HCT116 (cell line): Measurements from ENCODE around the gene SUPV3L1. TPM values are rescaled to one million over a fixed set of nuclear protein-coding genes. Genes with fewer than 3 reads are reported as not detected.
"Not testable (repeated sequence)": the region's sequence is repeated elsewhere in the genome, so short reads cannot be mapped to it uniquely, and the experiment has no call there.

ENCODE experiments used
- ATAC-seq: fragments of 200-7000 bp; cut with Tn5 transposase; 2 replicates; pipeline ENCODE4 v1.9.1; 2020; ENCODE audit warnings: mild to moderate bottlenecking, moderate library complexity
- BruUV-seq: library from RNA; stranded (reverse); fragments of 400-500 nt; replicated peaks from 2 replicates; lab custom pipeline; 2021; lab: Mats Ljungman, UMichigan
- CTCF ChIA-PET: fragments of 300-600 bp; sonication (Branson Sonifier 250); formaldehyde crosslinking; loops from one replicate; lab custom pipeline; 2021; ENCODE audit warnings: antibody characterized with exemption; lab: Charles Lee
- POLR2A ChIA-PET: fragments of 300-600, 350-600 bp; sonication (Branson Sonifier 250); formaldehyde crosslinking; loops from one replicate; lab custom pipeline; 2021; ENCODE audit warnings: antibody characterized with exemption; lab: Charles Lee
- RAD21 ChIA-PET, 2 experiments: fragments of 300-600 bp; sonication (Branson Sonifier 250); formaldehyde crosslinking; loops; one replicate each; lab custom pipeline; 2023; ENCODE audit warnings: low total read pairs in 2 of 2; ENCODE audit not compliant: uncharacterized antibody in 2 of 2, unreplicated experiment in 2 of 2, low non-redundant PET in 1 of 2; lab: Charles Lee
- DNase-seq: peaks from one replicate; pipeline ENCODE4 v3.0.0-alpha.2; 2010; ENCODE audit warnings: low read depth, low spot score
- H2AFZ ChIP-seq: fragments of 200-600 bp; shearing (Covaris generic), sonication (generic); 2 replicates; pipeline ENCODE4 v1.6.1; 2017; ENCODE audit warnings: low read depth, mixed run types, mixed read lengths, antibody characterized with exemption, low read length; ENCODE audit not compliant: poor library complexity, severe bottlenecking
- H3K27ac ChIP-seq: 2 replicates; pipeline ENCODE4 v1.5.1; 2012; ENCODE audit warnings: low read depth, low read length
- H3K27me3 ChIP-seq: fragments of 200-600 bp; sonication (generic); 2 replicates; pipeline ENCODE4 v1.6.1; 2016; ENCODE audit warnings: mixed run types, low read length, mixed read lengths; ENCODE audit not compliant: insufficient read depth
- H3K36me3 ChIP-seq, 2 experiments: fragments of 200-500 bp in 1 of 2; fragments of 200-600 bp in 1 of 2; sonication (Bioruptor generic) in 1 of 2; sonication (generic) in 1 of 2; 2 replicates each; pipeline versions ENCODE4 v1.5.1 to v1.6.1; 2014 to 2016; ENCODE audit warnings: low read length in 2 of 2, inconsistent platforms in 1 of 2, mixed read lengths in 1 of 2, mixed run types in 1 of 2; ENCODE audit not compliant: insufficient read depth in 2 of 2, control insufficient read depth in 1 of 2
- H3K4me1 ChIP-seq, 2 experiments: fragments of 200-600 bp in 1 of 2; sonication (generic) in 1 of 2; 2 replicates each; pipeline versions ENCODE4 v1.5.1 to v1.6.1; 2012 to 2017; ENCODE audit warnings: low read length in 2 of 2, inconsistent platforms in 1 of 2, mild to moderate bottlenecking in 1 of 2, mixed read lengths in 1 of 2, mixed run types in 1 of 2, moderate library complexity in 1 of 2; ENCODE audit not compliant: insufficient read depth in 2 of 2, control insufficient read depth in 1 of 2
- H3K4me2 ChIP-seq: fragments of 200-600 bp; sonication (generic); 2 replicates; pipeline ENCODE4 v1.6.1; 2017; ENCODE audit warnings: mixed run types, low read length, mixed read lengths
- H3K4me3 ChIP-seq, 2 experiments: fragments of 200-600 bp in 1 of 2; sonication (generic) in 1 of 2; replicated peaks in 1 of 2; 2 replicates each; pipeline ENCODE4 v1.5.1; 2011 to 2016; ENCODE audit warnings: low read length in 2 of 2, control low read depth in 1 of 2, low read depth in 1 of 2, mild to moderate bottlenecking in 1 of 2, mixed read lengths in 1 of 2, mixed run types in 1 of 2
- H3K79me2 ChIP-seq: fragments of 200-600 bp; sonication (generic); 2 replicates; pipeline ENCODE4 v1.6.1; 2017; ENCODE audit warnings: mild to moderate bottlenecking, mixed run types, low read length, moderate library complexity, mixed read lengths; ENCODE audit not compliant: insufficient read depth
- H3K9ac ChIP-seq: fragments of 200-600 bp; sonication (generic); 2 replicates; pipeline ENCODE4 v1.6.1; 2016; ENCODE audit warnings: low read length, mixed read lengths
- H3K9me2 ChIP-seq: fragments of 200-600 bp; sonication (generic), shearing (Covaris generic); 2 replicates; pipeline ENCODE4 v1.6.1; 2017; ENCODE audit warnings: mixed run types, mild to moderate bottlenecking, moderate library complexity; ENCODE audit not compliant: insufficient read depth
- H3K9me3 ChIP-seq, 2 experiments: fragments of 200-500 bp in 1 of 2; fragments of 200-600 bp in 1 of 2; sonication (Bioruptor generic) in 1 of 2; sonication (generic) in 1 of 2; 2 replicates each; pipeline ENCODE4 v1.6.1; 2014 to 2017; ENCODE audit warnings: low read length in 2 of 2, mixed read lengths in 2 of 2, inconsistent platforms in 1 of 2, low read depth in 1 of 2, mild to moderate bottlenecking in 1 of 2, mixed run types in 1 of 2, moderate library complexity in 1 of 2; ENCODE audit not compliant: control insufficient read depth in 1 of 2, insufficient read depth in 1 of 2
- H4K20me1 ChIP-seq: fragments of 200-600 bp; sonication (generic), shearing (Covaris generic); 2 replicates; pipeline ENCODE4 v1.6.1; 2017; ENCODE audit warnings: mixed run types, mild to moderate bottlenecking, moderate library complexity; ENCODE audit not compliant: insufficient read depth
- EGR1 ChIP-seq: IDR thresholded peaks from 2 replicates; pipeline ENCODE4 v1.6.1; 2012; ENCODE audit warnings: low read depth
- FOSL1 ChIP-seq: IDR thresholded peaks from 2 replicates; pipeline ENCODE4 v1.6.1; 2012; ENCODE audit warnings: low read depth
- POLR2A ChIP-seq: IDR thresholded peaks from 2 replicates; pipeline ENCODE4 v1.7.0; 2011; ENCODE audit warnings: borderline replicate concordance; ENCODE audit not compliant: insufficient read depth, insufficient read length; ENCODE audit errors: extremely low read depth
- SIN3A ChIP-seq: IDR thresholded peaks from 2 replicates; pipeline ENCODE4 v1.6.1; 2012; ENCODE audit warnings: low read depth
- SRF ChIP-seq: IDR thresholded peaks from 2 replicates; pipeline ENCODE4 v1.6.1; 2012; ENCODE audit warnings: low read depth
- intact Hi-C: fragments of 100-400 bp; cut with micrococcal nuclease; formaldehyde crosslinking; loops from 2 replicates; pipeline ENCODE4 v1.10.0; 2022
- total RNA-seq: library from RNA; stranded (reverse); gene quantifications from one replicate; pipeline ENCODE4 v1.2.1, GENCODE V29; 2021; ENCODE audit not compliant: unreplicated experiment
- TF ChIP-seq, protein P1 (sequence below): IDR thresholded peaks from 2 replicates; pipeline ENCODE4 v1.6.1; 2012; ENCODE audit warnings: low read depth

The SUPV3L1 gene
- total RNA-seq, 1 experiment from 2014 or later: 59.7 TPM

DNA sequence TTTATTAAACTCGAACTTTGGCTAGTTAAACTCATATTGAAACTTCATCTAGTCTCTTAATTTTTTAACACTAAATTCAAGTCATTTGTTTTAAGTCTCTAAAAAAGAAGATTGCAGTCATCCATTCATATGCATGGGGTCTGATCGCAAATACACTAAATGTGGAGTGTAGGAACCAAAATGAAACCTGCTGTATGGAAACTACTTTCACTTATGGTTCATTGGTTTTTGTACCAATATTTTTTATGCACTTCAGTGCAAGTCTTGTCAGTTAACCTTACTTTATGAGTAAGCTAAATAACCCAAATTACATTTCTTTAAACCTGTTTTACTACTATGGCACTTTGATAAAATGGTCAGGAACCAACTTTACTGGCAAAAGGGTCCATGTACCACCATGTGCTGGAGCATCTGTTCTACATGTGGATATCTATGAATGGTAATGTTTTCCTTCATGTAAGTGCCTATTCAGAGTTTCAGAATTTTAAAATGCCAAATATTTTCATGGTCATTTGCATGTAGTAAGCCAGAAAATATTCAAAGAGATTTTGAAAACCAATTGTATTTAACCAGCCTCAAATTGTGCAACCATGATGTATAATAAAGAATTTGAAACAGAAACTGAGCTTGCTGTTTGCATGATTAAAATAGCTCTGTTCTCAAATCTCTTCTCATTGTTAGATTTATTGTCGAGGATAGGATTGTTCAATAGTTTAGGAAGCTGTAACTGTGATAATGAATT, 7.6 kb upstream of the SUPV3L1 start:
- no peak overlapping the region for H3K27ac ChIP-seq
- ChIA-PET RAD21 (no interaction called here), CTCF (no interaction called here), POLR2A (no interaction called here)
- intact Hi-C loops: no loop called here
- no peaks in the 10 kb centered on the region for H3K9me2 ChIP-seq
- DNase-seq (no peak), ATAC-seq (no peak)
- TF ChIP-seq FOSL1: no peak
- TF ChIP-seq, protein P1, sequence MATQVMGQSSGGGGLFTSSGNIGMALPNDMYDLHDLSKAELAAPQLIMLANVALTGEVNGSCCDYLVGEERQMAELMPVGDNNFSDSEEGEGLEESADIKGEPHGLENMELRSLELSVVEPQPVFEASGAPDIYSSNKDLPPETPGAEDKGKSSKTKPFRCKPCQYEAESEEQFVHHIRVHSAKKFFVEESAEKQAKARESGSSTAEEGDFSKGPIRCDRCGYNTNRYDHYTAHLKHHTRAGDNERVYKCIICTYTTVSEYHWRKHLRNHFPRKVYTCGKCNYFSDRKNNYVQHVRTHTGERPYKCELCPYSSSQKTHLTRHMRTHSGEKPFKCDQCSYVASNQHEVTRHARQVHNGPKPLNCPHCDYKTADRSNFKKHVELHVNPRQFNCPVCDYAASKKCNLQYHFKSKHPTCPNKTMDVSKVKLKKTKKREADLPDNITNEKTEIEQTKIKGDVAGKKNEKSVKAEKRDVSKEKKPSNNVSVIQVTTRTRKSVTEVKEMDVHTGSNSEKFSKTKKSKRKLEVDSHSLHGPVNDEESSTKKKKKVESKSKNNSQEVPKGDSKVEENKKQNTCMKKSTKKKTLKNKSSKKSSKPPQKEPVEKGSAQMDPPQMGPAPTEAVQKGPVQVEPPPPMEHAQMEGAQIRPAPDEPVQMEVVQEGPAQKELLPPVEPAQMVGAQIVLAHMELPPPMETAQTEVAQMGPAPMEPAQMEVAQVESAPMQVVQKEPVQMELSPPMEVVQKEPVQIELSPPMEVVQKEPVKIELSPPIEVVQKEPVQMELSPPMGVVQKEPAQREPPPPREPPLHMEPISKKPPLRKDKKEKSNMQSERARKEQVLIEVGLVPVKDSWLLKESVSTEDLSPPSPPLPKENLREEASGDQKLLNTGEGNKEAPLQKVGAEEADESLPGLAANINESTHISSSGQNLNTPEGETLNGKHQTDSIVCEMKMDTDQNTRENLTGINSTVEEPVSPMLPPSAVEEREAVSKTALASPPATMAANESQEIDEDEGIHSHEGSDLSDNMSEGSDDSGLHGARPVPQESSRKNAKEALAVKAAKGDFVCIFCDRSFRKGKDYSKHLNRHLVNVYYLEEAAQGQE: no peak
- TF ChIP-seq POLR2A: no peak
- TF ChIP-seq EGR1: no peak
- no peak for TF ChIP-seq SRF
- no peak for TF ChIP-seq SIN3A
- no peak overlapping the region for H3K4me2 ChIP-seq
- H3K79me2 ChIP-seq: no peaks in the 10 kb centered on the region
- no peaks in the 10 kb centered on the region for H4K20me1 ChIP-seq
- H3K27me3 ChIP-seq: no peaks in the 10 kb centered on the region
- peaks cover 6 to 13% of the 10 kb centered on the region in 2 experiments; a peak in 2 of 4 replicates for H3K36me3 ChIP-seq
- no peaks in the 10 kb centered on the region for H3K4me1 ChIP-seq
- H3K9me3 ChIP-seq: no peaks in the 10 kb centered on the region
- BruUV-seq: no TSS peak
- no peak overlapping the region for H3K4me3 ChIP-seq
- H3K9ac ChIP-seq: no peak overlapping the region
- H2AFZ ChIP-seq: no peak overlapping the region

DNA sequence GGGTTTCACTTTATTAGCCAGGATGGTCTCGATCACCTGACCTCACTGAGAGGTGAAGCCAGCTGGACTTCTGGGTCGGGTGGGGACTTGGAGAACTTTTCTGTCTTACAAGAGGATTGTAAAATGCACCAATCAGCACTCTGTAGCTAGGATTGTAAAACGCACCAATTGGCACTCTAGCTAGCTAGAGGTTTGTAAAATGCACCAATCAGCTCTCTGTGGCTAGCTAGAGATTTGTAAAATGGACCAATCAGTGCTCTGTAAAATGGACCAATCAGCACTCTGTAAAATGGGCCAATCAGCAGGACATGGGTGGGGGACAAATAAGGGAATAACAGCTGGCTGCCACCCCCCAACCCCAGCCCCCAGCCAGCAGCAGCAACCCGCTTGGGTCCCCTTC, 4.7 kb upstream of the SUPV3L1 start:
- H3K9me2 ChIP-seq, DNase-seq, H3K27ac ChIP-seq, H3K9ac ChIP-seq, H3K4me2 ChIP-seq, H3K9me3 ChIP-seq, CTCF ChIA-PET, ATAC-seq, H3K4me3 ChIP-seq, H3K27me3 ChIP-seq, H3K36me3 ChIP-seq, H2AFZ ChIP-seq, H4K20me1 ChIP-seq, BruUV-seq, RAD21 ChIA-PET, POLR2A ChIA-PET, H3K79me2 ChIP-seq, intact Hi-C loops: not testable (repeated sequence)
- H3K4me1 ChIP-seq: peaks cover 0 to 12% of the 10 kb centered on the region in 2 experiments; a peak in 2 of 4 replicates
